H1 (cell line): ENCODE measurements around the gene VPS35L.

Source experiments
- CEBPB ChIP-seq: IDR thresholded peaks from 2 replicates; pipeline ENCODE4 v1.6.1; 2012; ENCODE audit warnings: low read depth, low read length
- EZH2 ChIP-seq: fragments of 200-600 bp; sonication (generic); IDR thresholded peaks from 2 replicates; pipeline ENCODE4 v1.7.1; 2012; ENCODE audit warnings: low read depth, mild to moderate bottlenecking, moderate library complexity, low read length, inconsistent platforms; ENCODE audit not compliant: severe bottlenecking
- GABPA ChIP-seq: IDR thresholded peaks from 2 replicates; pipeline ENCODE4 v1.6.1; 2011; ENCODE audit warnings: mild to moderate bottlenecking, low read length, moderate library complexity, borderline replicate concordance; ENCODE audit not compliant: insufficient read depth
- POLR2AphosphoS5 ChIP-seq: IDR thresholded peaks from 2 replicates; pipeline ENCODE4 v1.6.1; 2011; ENCODE audit warnings: low read depth, low read length

GRCh38 chr16:19555186-19555937 is at the start of gene VPS35L:
- TF ChIP-seq POLR2AphosphoS5 (peak; percentile 84), CEBPB (0 out of 2 replicates have a peak, but pooled peaks have one; percentile 27), EZH2 (no peak), GABPA (0 out of 2 replicates have a peak, but pooled peaks have one; percentile 16)
